ENCODE measurements around the gene GFM1.

The GFM1 gene

GRCh38 chr3:158644345-158644908 lies at the start of gene GFM1:
Gene GFM1 (plus strand): TSS chr3:158644527. CDS start chr3:158644635, 108 bp downstream.
- DNase-seq: peak; percentile 59 to 96 (median 89)

- no peak for DNase-seq
Measured at GRCh38 chr3:158600787-158601186, 43.5 kb upstream of the GFM1 start.

- no peak for DNase-seq
Measured at GRCh38 chr3:158602227-158602626, 42.1 kb upstream of the GFM1 start.

- no peak for DNase-seq
Measured at GRCh38 chr3:158617982-158618875, 26.1 kb upstream of the GFM1 start.

GRCh38 chr3:158625881-158626280 lies 18.4 kb upstream of the GFM1 start:
- DNase-seq: no peak

- DNase-seq: no peak
Measured at GRCh38 chr3:158631981-158632380, 12.3 kb upstream of the GFM1 start.

GRCh38 chr3:158640646-158641045 lies 3.7 kb upstream of the GFM1 start:
- no peak for DNase-seq

GRCh38 chr3:158642005-158642404 lies 2.3 kb upstream of the GFM1 start:
- DNase-seq: no peak

- DNase-seq: no peak
Measured at GRCh38 chr3:158642474-158643210, 1.7 kb upstream of the GFM1 start.

- DNase-seq: no peak
Measured at GRCh38 chr3:158649791-158650190, 5.5 kb downstream of the GFM1 start.

GRCh38 chr3:158651192-158651591 lies 6.9 kb downstream of the GFM1 start:
- DNase-seq: no peak

GRCh38 chr3:158652463-158652862 lies 8.1 kb downstream of the GFM1 start:
- no peak for DNase-seq

- DNase-seq: no peak
Measured at GRCh38 chr3:158658889-158659288, 14.6 kb downstream of the GFM1 start.

GRCh38 chr3:158659454-158660237 lies 15.3 kb downstream of the GFM1 start:
- peak in 30 of 56 donors; percentile 1 to 74 (median 12) for DNase-seq

GRCh38 chr3:158660711-158661110 lies 16.4 kb downstream of the GFM1 start:
- no peak for DNase-seq

- DNase-seq: no peak
Measured at GRCh38 chr3:158663246-158663645, 18.9 kb downstream of the GFM1 start.

- DNase-seq: no peak
Measured at GRCh38 chr3:158663832-158664231, 19.5 kb downstream of the GFM1 start.

- no peak for DNase-seq
Measured at GRCh38 chr3:158666416-158666815, 22.1 kb downstream of the GFM1 start.

- no peak for DNase-seq
Measured at GRCh38 chr3:158668506-158668905, 24.2 kb downstream of the GFM1 start.

GRCh38 chr3:158671821-158672214 lies 27.5 kb downstream of the GFM1 start:
- no peak for DNase-seq
